GM21515 (cell line): ENCODE results near the gene HDAC9.

Source experiments
- ATAC-seq: cut with Tn5 transposase; IDR thresholded peaks from one replicate; pipeline ENCODE4 v1.9.1; 2021; ENCODE audit not compliant: unreplicated experiment

Gene HDAC9

DNA sequence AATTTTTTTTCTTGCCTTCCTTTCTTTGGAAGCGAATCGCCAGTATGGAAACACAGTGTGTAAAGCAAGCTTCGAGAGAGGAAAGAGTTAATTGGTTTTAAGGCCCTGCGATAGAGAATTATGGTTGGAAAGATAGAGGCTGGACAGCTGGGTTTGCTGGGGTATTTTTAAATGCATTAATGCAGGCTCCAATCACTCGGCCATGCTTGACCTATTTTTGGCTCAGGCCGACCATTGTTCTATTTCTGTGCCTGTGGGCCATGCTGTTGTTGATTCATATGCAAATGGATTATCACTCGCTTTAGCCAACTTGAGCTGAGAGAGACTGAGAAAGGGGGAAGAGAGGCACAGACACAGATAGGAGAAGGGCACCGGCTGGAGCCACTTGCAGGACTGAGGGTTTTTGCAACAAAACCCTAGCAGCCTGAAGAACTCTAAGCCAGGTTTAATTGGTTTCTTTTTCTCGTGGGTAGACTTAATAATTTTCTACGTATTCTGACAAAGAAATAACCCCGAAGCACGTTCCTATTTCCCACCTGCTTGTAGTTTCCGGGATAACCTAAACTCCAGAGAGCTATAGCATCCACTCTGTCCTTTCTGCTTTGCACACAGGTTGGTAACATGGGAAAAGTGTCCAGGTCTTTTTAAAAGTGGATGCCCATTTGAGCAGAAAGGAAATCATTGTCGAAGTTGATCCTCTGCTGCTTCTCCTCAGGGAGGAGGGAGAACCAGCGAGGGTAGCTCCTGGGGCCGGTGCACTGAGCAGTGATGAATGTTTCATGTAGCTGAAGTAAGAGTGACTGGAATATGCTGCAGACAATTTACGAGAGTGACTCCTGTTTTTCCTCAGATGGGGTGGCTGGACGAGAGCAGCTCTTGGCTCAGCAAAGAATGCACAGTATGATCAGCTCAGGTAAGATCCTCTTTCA is at the start of gene HDAC9:
TSS of gene HDAC9 (plus strand) at position 338 of the 929 bp plus-strand sequence. CDS start at position 892, 554 bp downstream.
- ATAC-seq: peak; percentile 90

DNA sequence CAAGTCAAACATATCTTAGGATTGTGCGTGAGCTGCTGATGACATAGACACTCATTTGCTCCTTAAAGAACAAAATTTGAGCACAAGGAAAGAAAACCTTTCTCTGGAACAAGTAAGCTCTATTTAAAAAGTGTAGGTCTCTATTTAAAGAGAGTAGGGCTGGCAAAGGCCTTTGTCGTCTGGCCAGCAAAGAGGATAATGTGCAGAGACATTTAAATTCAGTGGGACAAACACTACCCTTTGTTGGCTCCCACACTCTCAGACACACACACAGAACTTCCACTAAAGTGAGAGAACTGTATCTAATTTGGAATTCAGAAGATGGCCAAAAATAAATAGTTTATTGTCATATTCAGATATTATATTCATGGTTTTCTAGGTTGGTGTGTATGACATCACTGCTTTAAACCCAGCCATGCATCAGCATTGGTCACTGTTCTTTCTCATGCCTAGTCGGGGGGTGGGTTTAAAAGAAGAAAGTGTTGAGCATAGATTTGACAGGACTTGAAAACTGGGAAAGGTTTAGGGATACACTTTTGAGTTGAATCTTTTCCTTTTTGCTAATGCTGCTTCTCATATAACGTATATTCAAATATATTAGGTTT is 49.5 kb upstream of the HDAC9 start:
- no peak for ATAC-seq

DNA sequence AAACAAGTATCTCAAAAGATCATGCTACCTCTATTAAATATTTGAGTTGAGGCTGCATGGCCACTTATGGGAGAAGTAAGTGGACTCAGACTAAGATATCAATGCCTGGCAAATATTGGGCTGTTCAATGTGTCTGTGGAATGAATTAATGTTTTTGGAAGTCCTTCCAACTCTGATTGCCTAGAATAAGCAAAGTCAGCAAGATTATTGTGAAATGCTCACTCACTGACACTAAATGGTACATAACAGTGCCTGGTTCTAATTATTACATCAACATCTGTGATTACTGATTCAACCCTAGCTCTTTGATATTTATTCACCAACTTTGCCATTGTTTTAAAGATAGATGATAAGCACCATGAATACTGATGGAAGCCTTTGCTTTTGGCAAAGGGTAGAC is 45.5 kb upstream of the HDAC9 start:
- no peak for ATAC-seq

DNA sequence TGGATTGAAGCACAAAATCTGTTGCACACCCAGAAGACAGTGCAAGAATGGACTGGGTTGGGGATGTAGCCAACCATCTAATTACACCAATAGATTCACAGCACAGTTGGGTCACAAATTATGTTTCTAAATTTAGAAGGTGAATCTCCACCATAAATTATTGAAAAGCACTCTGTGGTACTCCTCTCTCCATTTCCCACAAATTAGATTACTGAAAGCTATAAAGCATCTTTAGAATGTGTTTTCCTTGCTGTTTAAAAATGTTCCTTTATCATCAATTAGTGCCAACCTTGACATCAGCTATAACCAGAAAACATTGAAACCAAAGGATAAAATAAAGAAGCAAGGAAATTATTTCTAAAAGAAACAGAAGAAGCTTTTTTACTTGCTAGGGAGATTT is 39.9 kb upstream of the HDAC9 start:
- ATAC-seq: no peak

DNA sequence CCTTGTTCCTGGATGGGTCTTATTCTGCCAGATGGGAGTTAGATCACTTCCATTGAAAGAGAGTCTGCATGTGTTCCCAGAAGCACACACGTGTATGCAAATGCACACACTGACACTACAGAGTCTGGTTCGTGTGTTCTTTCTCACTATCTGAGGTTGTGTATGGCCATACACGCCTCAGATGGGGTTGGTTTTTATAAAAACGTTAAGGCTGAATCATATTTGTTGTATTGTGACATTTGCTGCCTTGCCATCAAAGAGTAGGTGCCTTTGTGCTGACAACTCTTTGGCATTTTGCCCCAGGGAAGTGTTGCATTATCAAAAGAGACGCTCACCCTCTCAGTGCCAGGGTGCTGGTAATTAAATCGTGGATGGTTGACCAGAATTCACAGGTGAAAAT is 37.7 kb upstream of the HDAC9 start:
- ATAC-seq: no peak

DNA sequence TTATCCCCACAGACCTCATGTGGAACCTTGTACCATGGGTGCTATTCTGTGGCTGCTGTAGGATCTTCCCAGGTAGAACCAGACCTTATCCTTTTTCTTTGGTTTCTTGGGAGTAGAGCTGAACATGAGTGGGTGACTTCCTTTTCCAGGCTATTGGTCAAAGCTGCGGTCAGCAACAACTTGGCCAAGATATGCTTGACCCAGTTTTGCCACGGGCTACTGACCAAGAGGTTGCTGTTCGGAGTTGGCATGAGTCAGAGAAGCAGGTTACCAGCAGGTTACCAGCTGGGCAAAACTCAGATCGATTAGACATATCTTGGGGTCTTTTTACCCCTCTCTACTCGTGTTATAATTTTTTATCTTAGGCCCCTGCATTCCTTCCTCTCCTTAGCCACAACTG is 36.7 kb upstream of the HDAC9 start:
- no peak for ATAC-seq

DNA sequence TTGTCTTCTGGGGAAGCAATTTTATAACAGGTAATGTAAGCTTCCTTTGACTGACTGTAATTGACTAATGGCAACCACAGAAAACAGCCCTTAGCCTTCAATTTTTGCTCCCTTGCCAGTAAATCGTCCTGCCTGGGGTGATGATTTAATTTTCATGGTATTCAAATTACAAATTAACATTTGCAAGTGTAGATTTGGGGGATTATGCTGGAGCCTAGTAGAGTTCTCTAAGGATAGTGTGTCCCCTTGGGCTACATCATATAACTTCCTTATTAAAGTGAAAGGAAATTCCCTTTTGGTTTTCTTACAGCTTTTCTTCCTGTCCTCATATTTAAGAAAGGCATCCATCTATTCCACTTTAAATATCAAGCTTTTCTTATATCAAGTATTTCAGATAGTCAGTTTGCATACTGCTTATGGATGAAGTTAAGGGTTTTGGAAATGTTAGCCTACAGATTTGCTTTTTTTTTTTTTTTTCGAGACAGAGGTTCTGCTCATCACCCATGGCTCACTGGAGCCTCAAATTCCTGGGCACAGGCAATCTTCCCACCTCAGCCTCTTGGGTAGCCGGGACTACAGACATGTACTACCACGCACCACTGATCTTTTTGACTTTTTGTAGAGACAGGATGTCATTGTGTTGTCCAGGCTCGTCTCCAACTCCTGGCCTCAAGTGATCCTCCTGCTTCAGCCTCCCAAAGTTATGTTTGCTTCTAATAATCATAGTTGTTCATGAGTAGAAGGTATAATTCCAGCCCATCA is 35.9 kb upstream of the HDAC9 start:
- no peak for ATAC-seq

DNA sequence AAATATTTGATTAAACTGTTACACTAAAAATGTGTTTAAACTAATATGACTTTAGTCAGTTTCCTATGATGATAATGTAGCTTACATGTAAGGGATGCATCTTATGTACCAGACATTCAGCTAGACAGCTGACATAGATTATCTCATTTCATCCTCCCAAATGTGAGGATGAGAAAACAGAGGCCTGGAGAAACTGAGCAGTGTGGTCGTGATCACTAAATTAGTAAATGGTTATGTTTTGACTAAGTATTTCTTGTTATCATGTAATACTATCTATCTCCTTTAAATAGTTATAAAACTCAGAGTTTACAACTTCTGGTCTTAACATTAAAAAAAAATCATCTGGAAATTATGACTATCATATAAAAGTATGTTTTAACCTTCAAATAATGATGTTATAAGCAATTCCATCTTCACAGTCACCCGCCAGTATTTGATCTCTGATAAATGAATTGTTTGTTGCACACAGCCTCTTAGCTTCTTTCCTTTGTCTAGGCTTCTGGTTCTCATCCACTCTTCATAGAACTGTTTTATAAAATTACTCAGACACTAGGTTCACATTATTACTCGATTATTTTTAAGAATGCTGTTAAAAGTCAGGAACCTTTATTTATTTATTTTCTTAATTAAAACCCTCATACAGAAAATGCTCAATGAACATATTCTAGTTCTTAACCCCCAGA is 33.6 kb upstream of the HDAC9 start:
- ATAC-seq: peak; percentile 51

- no peak for ATAC-seq
Observed at GRCh38 chr7:18464830-18465229, 30.7 kb upstream of the HDAC9 start.

DNA sequence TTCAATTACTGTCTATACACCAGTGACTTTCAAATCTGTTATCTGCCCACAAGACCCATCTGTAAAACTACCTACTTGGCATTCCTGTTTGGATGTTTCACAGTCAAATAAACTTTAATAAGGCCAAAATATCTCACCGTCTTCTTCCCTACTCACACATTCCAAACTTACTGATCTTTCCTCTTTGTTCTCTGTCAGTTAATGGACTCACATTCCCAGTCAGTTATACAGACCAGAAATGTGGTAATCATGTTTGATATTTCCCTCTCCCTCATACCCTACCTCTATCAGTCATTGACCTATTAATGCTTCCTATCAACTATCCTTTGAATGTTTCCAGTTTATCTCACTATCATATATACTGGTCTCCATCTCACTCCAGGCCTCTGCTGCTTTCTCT is 28.5 kb upstream of the HDAC9 start:
- no peak for ATAC-seq

DNA sequence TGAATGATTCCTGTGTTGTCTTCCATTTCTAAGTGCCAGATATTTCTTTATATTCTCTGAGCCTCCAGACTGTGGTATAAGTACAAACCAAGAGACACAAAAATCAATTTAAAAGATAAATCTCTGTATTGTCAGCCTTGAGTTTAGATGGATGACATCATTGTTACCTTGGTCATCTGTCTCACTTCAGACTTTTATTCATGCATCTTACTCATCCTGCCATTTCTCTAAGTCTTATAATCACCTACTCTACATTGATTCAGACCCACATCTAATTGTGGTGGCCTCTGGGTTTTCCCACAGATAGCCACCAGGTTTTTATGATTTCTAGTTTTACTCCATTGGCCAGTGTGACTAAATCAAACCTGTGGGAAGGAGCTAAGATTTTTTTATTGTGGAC is 26.8 kb upstream of the HDAC9 start:
- ATAC-seq: no peak

- ATAC-seq: no peak
Observed at GRCh38 chr7:18469316-18469715, 26.2 kb upstream of the HDAC9 start.

GRCh38 chr7:18471476-18472160 is 23.9 kb upstream of the HDAC9 start:
- ATAC-seq: no peak

GRCh38 chr7:18472161-18472483 is 23.4 kb upstream of the HDAC9 start:
- no peak for ATAC-seq

DNA sequence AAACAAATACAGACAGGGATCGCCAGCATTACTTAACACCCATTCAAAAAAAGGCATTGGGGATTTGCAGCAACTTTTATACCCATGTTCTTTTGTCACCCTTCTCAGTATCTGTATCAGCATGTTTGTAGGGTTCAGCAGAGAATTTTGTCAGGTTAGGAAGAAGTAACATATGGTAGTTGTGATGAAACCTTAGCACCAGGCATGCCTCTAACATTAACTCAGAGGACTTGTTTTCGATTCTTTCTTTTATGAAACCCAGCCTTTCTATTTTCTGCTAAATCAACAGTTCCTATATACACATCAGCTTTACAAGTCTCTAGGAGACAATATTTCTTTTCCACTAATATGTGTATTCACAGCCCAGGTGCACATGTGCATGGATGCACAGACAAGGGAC is 22.4 kb upstream of the HDAC9 start:
- ATAC-seq: no peak

DNA sequence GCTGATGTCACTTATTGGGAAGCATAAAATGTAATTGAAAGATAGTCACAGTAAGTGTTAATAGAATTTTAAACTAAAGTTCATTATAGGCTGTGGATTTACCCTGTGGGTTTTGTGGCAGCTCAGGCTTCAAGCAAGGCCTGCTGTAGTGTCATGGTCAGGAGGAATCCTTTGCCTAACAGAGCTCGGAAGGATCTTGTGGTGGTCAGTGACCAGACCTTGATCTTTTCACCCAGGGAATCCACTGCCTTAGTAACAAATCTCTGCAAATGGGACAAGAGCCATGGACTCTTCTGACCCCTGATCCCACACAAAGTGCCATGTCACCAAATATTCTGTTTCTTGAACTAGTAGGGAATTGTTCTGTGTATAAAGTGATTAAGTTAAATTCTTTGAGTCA is 20.6 kb upstream of the HDAC9 start:
- ATAC-seq: no peak

DNA sequence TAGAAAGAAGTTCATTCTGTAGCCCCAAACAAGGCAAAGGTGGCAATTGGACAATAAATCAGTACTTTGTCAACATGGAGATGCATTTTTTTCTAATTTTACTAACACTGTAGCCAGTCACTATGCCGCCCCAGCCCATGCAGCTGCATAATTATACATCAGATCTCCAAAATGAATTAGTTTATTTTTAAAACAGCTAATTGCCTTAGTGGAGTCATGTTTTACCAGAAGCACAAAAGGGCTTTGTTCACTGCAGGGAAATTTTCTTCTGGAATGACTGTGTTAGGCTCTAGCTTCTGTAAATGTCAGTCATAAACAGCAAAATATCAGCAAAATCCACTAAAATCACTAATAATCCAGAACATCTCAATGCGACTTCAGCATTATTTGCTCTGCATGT is 20.1 kb upstream of the HDAC9 start:
- no peak for ATAC-seq

GRCh38 chr7:18481776-18482175 is 13.8 kb upstream of the HDAC9 start:
- ATAC-seq: no peak

GRCh38 chr7:18488049-18488448 is 7.5 kb upstream of the HDAC9 start:
- ATAC-seq: no peak

DNA sequence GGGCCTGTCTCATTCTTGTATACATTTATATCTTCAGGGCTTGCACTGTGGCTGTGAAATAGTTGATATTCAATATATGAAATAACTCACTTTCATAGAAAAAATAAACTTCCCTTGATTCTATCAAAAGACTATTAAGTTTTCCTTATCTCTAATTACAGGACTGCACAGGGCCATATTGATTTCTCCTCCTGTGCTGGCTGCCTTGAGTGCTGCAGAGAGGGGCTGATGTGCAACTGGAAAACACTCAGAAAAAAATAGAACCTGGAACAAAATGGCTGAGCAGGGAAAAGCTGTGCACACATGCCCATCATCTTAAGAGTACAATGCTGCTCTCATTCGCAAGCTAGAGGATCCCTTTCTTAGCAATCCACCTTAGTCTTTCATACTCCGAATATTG is 5.9 kb upstream of the HDAC9 start:
- no peak for ATAC-seq

DNA sequence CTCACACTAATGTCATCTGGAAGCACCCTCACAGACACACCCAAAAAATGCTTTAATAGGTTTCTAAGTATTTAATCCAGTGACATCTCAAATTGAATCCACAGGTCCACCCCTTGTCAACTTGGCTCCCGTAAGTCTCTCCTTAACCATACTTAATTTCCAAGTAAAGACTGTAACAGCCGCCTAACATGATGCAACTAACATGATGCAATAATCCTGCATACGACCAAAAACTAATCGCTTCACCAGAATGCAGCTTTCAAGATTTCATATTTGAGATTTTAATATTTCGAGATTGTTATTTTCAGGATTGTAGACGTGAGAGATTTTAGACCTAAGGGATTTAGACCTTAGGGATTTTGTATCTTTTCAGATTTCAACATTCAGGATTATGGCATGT is 3.7 kb upstream of the HDAC9 start:
- ATAC-seq: no peak
